RKO (cell line): ENCODE results near the gene TCAP.

Experiments
- DNase-seq: peaks from one replicate; pipeline ENCODE4 v3.0.0-alpha.2; 2016; ENCODE audit warnings: low spot score

TCAP gene

GRCh38 chr17:39667262-39667944, 2.3 kb downstream of the TCAP start:
- no peak for DNase-seq

GRCh38 chr17:39667945-39668924, 3.1 kb downstream of the TCAP start, which contains the start of gene PNMT:
Gene PNMT (plus strand): TSS chr17:39668453. CDS start chr17:39668476, 23 bp downstream.
- no peak for DNase-seq

GRCh38 chr17:39669897-39670735, 5.0 kb downstream of the TCAP start:
- DNase-seq, result no peak

- no peak for DNase-seq
Measured at GRCh38 chr17:39670746-39671145, 5.6 kb downstream of the TCAP start.

GRCh38 chr17:39671651-39672521, 6.7 kb downstream of the TCAP start:
- DNase-seq, result no peak

- DNase-seq, result no peak
Measured at GRCh38 chr17:39672522-39673334, 7.6 kb downstream of the TCAP start.

GRCh38 chr17:39673335-39674081, 8.4 kb downstream of the TCAP start:
- DNase-seq, result no peak

GRCh38 chr17:39674179-39674578, 9.0 kb downstream of the TCAP start:
- DNase-seq, result no peak

GRCh38 chr17:39674702-39675389, 9.7 kb downstream of the TCAP start:
- DNase-seq, result no peak

GRCh38 chr17:39675390-39676082, 10.4 kb downstream of the TCAP start:
- no peak for DNase-seq

GRCh38 chr17:39676198-39676819, 11.2 kb downstream of the TCAP start:
- DNase-seq, result no peak

- DNase-seq, result no peak
Measured at GRCh38 chr17:39677072-39677471, 11.9 kb downstream of the TCAP start.

- no peak for DNase-seq
Measured at GRCh38 chr17:39677542-39678339, 12.6 kb downstream of the TCAP start.

GRCh38 chr17:39678340-39679116, 13.4 kb downstream of the TCAP start:
- DNase-seq, result no peak

GRCh38 chr17:39679521-39680192, 14.5 kb downstream of the TCAP start:
- no peak for DNase-seq
